ENCODE measurements around the gene FYB1.
A peak's percentile ranks its signal among the peaks of the same experiment; 100 is the strongest.

Gene FYB1

GRCh38 chr5:39206630-39207321 lies 12.6 kb downstream of the FYB1 start:
- DNase-seq (ENCODE audit: low spot score) (no peak), FAIRE-seq (no peak)

- DNase-seq (ENCODE audit: low spot score), result no peak
Measured at GRCh38 chr5:39205550-39205949, 13.8 kb downstream of the FYB1 start.

GRCh38 chr5:39203951-39204350 lies 15.4 kb downstream of the FYB1 start:
- FAIRE-seq (no peak), DNase-seq (ENCODE audit: low spot score) (no peak)

More at GRCh38 chr5:39205550-39205949, 13.8 kb downstream of the FYB1 start:
- no peak for FAIRE-seq

GRCh38 chr5:39203275-39203922 lies 16.0 kb downstream of the FYB1 start:
- DNase-seq (ENCODE audit: low spot score) (no peak), FAIRE-seq (no peak)

- FAIRE-seq (no peak), DNase-seq (ENCODE audit: low spot score) (no peak)
Measured at GRCh38 chr5:39202597-39203274, 16.6 kb downstream of the FYB1 start.

GRCh38 chr5:39201781-39202596 lies 17.4 kb downstream of the FYB1 start:
- DNase-seq (ENCODE audit: low spot score), result no peak
- no peak for FAIRE-seq

GRCh38 chr5:39201160-39201780 lies 18.1 kb downstream of the FYB1 start:
- FAIRE-seq, result no peak
- DNase-seq (ENCODE audit: low spot score), result no peak

GRCh38 chr5:39200081-39200480 lies 19.3 kb downstream of the FYB1 start:
- DNase-seq (ENCODE audit: low spot score) (no peak), FAIRE-seq (no peak)

- FAIRE-seq (no peak), DNase-seq (ENCODE audit: low spot score) (no peak)
Measured at GRCh38 chr5:39199335-39199734, 20.0 kb downstream of the FYB1 start.

- no peak for FAIRE-seq
Measured at GRCh38 chr5:39198127-39198526, 21.2 kb downstream of the FYB1 start.

GRCh38 chr5:39197556-39197955 lies 21.8 kb downstream of the FYB1 start:
- FAIRE-seq (no peak), DNase-seq (ENCODE audit: low spot score) (no peak)

More at GRCh38 chr5:39198127-39198526, 21.2 kb downstream of the FYB1 start:
- peak; percentile 58 for DNase-seq (ENCODE audit: low spot score)

GRCh38 chr5:39195198-39195826 lies 24.1 kb downstream of the FYB1 start:
- DNase-seq (ENCODE audit: low spot score) (no peak), FAIRE-seq (no peak)

- no peak for FAIRE-seq
- peak; percentile 46 for DNase-seq (ENCODE audit: low spot score)
Measured at GRCh38 chr5:39194466-39195136, 24.8 kb downstream of the FYB1 start.

- no peak for FAIRE-seq
- no peak for DNase-seq (ENCODE audit: low spot score)
Measured at GRCh38 chr5:39193553-39194465, 25.6 kb downstream of the FYB1 start.

GRCh38 chr5:39192450-39193160 lies 26.8 kb downstream of the FYB1 start:
- DNase-seq (ENCODE audit: low spot score) (no peak), FAIRE-seq (peak; percentile 17)

GRCh38 chr5:39191216-39191615 lies 28.1 kb downstream of the FYB1 start:
- FAIRE-seq (no peak), DNase-seq (ENCODE audit: low spot score) (no peak)

GRCh38 chr5:39190311-39191102 lies 28.9 kb downstream of the FYB1 start:
- DNase-seq (ENCODE audit: low spot score), result no peak
- FAIRE-seq, result no peak

All from urothelium cell line (cell line).